Stimulated activated CD8-positive, alpha-beta memory T cell treated with anti-CD3 and anti-CD28 coated beads, Interleukin-4, amount 100 ng/mL, for 24 hours (primary cell): ENCODE results near the gene TP53INP2.
"Not testable (repeated sequence)": the region's sequence is repeated elsewhere in the genome, so short reads cannot be mapped to it uniquely, and the experiment has no call there.

Source experiments
- DNase-seq: peaks from one replicate; pipeline ENCODE4 v3.0.0-alpha.2; 2020; ENCODE audit warnings: low read depth

TP53INP2 gene

DNA sequence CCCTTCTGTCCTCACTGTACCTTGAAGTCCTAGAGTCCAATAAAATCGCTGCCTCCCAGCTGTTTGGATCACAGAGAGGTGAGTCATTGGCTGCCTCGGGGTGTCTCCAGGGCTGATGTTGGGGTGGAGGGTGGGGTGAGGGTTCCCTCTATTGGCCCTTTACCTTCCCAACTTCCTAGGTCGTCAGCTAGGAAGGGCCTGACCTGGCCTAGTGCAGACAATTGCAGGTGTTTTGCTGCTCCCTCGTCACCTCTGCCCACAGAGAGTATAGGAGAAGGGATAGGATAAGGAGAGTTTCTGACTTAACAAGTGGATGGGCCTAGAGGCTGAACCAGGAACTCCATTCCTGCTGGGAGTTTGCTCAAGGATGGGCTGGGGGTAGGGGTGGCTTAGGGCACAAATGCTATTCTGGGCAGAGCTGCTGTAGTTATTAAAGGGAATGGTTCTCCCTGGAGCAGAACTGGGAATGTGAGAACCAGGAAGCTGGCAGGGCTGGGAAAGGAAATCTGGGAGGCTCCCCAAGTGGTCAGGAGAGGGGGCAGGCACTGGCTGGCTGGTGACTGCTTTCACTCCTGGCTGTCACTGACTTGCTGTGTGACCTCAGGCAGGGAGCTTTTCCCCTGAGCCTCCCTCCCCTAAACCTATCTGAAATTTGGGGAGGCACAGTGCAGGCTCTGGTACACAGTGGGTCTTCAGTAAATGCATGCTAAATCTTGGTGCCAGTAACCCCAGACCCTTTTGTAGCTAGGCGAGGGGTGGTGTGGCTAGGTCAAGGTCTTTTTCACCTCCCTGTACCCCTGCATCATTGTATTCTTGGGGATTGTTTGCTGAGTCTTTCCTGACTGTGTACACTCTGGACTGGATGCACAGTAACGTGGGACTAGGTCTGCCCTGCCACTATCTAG lies 1.5 kb downstream of the TP53INP2 start:
- no peak for DNase-seq

DNA sequence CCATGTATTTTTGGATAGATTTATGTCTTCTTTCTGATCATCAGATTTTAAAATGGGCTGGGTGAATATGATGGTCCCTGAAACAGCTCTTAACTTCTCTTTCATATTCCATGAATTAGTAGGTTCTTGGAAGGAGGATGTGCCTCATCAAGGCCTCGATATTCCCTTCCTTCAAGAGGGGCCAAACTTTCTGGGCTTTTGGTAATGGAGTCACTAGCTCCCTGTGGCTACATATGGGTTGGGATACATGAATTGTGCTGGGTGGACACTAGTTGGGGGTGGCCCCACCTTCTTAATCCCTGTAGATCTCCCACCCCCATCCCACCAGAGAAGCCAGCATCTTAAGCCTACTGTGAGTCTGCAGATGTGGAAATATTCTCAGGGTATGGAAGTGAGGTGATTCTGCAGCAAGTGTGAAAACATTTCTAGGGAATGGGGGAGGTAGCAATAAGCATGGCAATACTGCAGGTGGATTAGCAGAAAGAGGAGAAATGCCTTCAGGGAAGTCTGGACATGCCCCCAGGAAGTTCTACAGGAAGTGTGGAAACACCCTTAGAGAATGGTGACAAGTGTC lies 2.2 kb downstream of the TP53INP2 start:
- DNase-seq, result no peak

DNA sequence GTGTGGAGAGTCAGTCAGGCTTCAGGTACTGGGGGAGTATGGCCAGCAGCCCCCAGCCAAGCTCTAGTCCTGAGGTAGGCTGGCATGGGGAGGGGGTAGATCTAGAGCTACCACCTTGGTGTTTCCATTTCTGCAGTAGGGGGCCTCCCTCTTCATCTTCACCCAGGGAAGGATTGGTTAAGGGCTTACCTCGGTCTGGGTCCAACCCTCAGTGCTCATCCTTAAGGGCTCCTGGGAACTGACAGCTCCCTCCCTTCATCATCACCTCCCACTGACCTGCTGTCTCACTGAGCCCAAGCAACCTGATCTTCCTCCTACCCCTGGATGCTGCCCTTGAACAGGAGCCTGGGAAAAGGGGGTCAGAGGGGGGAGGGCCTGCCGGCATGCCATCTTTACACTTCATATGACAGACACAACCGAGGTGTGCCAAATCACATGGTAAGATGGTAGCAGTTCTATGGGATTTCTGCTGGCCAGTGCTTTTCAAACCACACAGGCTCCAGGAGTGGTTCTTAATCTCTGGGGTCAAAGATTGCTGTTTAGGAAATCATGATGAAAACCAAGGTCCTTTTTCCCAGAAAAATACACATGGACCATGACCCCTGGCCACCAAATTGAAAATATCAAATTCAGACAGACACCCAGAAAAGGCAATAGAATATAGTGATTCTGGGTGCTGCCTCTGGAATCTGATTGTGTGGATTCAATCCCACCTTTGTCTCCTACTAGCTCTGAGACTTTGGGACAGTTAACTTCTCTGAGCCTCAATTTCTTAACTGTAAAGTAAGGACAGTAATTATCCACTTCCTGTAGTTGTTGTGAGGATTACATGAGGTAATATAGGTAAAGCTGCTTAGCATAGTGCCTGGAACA lies 3.0 kb downstream of the TP53INP2 start:
- no peak for DNase-seq

DNA sequence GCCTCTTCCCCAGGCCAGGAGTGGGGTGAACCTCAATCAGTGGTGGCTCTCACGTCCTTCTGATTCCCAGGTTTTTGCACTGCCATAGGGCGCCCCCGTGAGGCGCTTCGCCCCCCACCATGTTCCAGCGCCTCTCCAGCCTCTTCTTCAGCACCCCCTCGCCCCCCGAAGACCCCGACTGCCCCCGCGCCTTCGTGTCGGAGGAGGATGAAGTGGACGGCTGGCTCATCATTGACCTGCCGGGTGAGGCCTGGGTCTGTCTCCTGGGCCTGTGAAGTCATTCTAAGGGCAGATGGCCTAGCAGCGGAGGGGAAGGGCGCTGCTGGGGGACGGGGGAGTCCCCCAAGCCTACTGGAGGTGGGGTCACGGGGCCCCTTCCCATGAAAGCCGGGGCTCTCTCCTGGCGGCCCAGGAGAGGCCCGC lies 4.5 kb downstream of the TP53INP2 start:
- peak; percentile 31 for DNase-seq

DNA sequence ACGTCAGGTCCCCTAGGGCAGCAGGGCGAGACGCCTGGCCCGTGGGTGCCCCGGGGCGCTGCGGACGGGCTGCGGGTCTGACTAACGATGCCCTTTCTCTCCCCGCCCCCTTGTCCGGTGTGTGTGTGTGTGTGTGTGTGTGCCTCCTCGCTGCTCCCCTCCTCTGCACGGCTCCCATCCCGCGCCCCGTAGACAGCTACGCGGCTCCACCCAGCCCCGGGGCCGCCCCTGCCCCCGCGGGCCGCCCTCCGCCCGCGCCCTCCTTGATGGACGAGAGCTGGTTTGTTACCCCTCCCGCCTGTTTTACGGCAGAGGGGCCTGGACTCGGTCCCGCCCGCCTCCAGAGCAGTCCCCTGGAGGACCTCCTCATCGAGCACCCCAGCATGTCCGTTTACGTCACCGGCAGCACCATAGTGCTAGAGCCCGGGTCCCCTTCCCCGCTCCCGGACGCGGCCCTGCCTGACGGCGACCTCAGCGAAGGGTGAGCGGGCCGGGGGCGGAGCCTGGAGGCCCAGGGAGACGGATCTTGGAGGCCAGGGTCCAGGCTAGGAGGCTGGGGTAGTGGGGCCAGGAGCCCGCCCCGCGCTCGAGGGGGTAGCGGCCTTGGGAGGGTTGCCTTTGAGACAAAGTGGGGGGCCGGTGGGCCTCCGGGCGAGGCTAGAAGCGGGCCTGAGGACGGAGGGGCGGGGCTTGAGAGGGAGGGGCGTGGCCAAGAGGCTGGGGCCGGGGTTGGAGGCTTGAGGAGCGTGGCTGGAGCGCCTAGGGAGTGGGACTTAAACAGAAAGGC lies 5.1 kb downstream of the TP53INP2 start:
- DNase-seq, result peak; percentile 71

DNA sequence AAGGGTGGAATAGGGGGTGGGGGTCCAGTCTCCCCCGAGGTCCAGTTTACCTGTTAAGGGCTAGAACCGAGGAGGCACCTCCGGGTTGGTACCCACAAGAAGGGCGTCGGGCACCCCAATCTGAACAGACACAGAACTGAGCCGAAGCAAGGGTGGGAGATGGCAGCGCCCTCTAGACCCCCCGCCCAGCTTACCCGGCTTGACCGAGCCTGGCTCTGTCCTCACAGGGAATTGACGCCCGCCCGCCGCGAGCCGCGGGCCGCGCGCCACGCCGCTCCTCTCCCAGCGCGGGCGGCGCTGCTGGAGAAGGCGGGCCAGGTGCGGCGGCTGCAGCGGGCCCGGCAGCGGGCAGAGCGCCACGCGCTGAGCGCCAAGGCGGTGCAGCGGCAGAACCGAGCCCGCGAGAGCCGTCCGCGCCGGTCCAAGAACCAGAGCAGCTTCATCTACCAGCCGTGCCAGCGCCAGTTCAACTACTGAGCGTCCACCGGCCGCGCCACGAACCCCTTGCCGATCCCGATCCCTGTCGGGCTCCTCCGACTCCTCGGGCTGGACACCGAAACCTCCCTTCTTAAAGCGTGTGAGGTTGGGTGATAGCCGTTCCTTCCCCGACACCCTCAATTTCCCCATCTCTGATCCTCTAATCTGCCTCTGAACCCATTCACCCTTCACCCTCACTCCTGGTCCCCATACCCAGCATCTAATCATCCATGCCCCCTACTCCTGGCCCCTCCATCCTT lies 5.9 kb downstream of the TP53INP2 start:
- peak; percentile 37 for DNase-seq

DNA sequence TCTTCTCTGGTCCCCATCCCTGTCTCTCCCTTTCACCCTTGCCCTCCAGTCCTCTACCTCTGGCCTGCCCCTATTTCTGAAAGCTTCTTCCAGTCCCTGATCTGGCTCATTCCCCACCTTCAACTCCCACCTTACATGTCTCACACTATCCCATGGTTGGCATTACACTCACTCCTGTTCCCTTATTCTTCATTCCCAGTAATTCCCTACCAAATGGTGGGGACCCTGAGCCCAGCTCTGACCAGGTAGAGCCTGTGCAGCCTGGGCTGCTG lies 6.4 kb downstream of the TP53INP2 start:
- DNase-seq, result no peak

DNA sequence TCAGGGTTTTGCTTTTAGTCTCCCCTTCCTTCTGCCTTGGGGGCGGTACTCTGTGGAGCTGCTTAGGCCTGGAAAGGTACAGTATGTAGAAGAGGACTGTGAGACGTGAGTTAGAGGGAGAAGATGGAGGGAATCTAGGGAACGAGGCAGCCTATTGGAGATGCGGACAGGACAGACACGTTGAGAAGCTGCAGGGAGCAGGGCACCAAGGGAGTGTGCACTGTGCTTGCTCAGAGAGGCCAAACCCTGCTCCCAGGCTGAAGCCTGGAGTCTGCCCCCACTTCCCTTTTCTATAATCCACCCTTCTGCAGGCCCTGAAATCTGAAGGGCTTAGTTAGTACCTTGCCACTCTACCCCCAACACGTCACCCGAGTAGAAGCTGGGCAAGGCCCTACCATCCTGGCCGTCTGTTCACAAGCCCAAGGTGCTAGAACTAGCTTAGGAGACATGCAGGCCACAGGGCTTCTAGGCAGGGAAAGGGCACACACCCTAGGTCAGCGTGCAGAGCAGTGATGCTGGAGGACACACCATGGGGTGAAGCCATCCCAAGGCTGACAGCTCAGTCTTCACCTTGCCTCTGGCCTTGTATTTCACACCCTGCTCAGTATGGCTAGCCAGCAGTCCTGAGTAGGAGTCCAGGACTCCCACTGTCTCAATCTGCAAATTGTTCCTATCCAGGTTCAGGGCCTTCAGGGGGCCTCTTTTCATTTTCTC lies 6.9 kb downstream of the TP53INP2 start:
- no peak for DNase-seq

DNA sequence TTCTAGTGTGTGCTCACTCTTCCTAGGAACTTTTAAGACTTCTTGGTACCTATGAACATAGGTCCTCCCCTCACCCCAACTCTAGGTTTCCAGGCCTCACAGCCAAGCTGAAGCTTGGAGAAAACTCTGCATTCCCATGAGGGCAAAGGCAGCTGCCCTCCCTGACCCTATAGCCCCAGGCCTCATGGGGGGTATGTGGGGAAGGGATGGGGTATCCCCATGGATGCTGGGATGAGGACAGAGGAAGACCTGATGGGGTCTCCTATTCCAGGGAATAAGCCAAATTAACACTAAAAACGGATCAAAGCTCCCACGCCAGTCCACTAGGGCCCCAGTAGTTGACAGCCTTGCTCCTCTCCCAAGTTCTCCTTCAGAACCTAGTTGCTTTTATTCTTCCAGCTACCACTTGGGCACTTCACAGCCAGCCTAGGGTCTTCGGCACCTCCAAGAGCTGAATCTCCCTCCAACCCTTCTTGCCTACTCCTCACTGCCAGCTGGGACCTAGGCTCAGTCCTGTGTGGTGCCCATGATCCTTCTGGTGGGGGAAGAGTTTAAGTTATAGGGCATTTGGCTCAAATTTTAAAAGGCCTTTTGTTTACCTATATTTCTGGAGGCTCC lies 7.8 kb downstream of the TP53INP2 start:
- no peak for DNase-seq

DNA sequence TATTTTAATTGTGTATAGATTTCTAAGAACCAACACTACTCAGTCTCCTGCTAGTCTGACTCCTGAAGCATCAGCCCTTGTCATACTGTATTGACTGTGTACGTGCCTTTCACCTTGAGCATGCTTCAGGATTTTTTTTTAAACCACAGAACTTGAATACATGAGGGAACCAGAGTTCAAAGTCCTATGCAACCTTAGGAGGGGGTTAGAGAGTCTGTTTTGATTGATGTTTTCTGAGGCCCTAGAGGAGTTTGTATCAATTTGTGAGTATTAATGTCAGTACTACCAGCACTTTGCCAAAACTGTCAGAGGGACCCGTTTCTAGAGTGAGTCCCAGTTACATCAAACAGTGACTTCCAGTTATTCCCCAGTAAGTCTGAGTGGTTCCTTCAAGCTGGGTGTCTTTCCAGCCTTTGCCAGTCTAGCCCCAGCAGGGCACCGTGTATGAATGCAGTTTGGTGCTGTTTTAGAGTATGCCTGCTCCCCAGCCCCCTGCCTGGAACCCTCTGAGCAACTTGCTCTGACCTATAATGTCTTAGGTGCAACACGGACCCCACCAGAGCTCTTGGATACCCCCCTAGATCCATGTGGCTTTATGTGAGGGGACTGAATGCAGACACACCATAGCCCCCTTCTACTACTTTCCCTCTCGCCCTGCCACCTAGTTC lies 8.5 kb downstream of the TP53INP2 start:
- no peak for DNase-seq

DNA sequence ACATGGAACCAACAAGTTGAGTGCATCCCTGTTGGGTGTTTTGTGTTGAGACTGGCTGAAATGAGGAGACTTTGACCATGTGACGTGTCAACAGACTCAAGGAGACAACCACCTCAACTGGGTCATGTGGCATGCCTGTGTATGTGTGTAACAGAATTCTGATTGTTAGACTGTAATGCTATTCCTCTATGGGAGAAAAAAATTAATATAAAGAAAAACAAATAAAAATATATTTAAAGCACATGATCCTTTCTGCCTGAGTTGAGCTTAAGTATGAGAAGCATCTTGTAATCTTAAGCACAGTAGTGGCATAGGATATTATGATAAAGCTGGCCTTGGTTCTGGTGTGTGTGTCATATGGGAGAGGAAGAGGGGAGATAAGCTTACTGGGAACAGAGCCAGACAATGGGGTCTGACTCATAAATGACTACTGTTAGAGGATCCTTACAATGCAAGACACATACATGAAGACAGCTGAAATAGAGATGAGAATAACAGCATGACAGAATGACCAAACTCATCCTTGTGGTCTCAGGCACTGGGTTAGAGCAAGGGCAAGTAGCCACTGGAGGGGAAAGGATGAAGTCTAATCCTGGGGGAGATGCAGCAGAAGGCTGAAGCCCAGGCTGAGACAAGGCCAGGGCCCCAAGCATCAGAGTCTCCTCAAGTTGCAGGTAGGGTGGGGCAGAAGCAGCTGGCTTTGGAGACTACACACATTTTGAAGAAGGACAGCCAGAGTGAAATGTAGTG lies 9.2 kb downstream of the TP53INP2 start:
- no peak for DNase-seq

DNA sequence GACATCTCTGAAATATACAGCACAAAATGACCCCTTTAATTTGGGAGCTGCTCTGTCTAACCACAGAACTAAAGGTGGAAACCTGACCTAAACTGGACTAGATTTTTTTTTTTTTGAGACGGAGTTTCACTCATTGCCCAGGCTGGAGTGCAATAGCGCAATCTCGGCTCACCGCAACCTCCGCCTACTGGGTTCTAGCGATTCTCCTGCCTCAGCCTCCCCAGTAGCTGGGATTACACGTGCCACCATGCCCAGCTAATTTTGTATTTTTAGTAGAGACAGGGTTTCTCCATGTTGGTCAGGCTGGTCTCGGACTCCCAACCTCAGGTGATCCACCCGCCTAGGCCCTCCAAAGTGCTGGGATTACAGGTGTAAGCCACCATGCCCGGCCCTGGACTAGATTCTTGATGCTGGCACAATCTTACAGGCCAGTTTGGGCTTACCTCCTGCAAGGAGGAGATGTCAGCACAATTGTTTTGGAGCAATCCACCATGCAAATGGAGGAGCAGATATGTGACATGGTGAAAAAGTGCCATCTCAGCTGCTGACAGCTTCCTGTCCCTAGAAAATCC lies 9.9 kb downstream of the TP53INP2 start:
- DNase-seq, result not testable (repeated sequence)

DNA sequence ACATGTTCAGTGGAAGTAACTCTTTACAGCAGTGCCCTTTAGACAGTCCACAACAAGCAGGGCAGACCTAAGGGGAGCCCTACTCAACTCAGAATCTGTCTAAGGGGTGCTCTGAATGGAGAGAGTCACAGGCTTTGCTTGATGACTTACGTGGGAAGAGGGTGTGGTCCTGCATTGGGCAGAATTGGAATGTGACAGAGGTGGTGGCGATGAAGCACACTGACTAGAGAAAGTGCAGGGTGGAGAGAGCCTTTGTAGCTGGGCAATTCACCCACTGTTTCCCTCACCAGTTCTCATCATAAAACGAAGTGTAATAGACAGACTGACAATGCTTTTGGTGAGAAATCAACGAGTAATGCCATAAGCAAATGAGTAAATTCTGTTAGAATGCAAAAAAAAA lies 11.2 kb downstream of the TP53INP2 start:
- no peak for DNase-seq

DNA sequence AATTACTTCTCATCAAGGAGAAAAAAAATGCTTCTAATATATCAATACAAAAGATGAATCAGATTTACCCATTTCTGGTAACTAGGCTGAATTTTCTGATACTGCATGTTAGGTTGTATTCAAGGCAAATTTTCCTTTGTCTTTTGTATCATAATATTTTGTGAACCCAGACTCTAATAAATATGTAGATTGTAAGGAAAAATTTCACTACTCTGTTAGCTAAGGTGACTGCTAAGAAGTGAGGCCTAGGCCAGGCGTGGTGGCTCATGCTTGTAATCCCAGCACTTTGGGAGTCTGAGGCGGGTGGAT lies 12.7 kb downstream of the TP53INP2 start:
- DNase-seq, result no peak

DNA sequence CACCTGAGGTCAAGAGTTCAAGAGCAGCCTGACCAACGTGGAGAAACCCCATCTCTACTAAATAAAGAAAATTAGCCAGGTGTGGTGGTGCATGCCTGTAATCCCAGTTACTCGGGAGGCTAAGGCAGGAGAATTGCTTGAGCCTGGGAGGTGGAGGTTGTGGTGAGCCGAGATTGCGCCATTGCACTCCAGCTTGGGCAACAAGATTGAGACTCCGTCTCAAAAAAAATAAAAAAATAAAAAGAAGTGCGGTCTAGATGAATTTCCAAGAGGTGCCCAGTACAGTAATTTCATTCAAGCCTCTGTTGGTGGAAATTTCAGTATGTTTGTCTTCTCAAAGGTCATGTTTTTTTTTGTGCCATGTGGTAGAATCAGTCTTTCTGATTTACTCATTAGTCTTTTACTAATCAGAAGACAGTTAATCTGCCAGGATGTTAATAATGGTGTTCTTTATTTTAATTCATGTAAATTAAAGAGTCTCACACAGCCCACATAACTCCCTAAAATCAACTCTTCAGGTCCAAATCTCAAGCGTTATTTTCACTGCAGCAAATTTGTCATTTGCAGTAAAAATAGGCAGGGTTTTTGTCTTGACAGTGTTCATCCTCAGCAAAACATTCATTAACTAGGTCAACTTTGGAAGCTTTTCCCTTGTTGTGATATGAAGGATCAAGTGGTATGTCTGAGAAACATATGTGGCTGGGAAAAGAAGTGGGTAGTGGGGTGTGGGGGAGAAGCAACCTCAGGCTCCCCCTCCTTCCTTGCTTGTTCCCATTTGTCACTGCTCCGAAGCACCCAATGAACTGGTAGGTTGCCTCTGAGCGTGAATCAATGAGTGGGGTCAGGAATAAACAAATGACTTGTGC lies 13.3 kb downstream of the TP53INP2 start:
- no peak for DNase-seq

DNA sequence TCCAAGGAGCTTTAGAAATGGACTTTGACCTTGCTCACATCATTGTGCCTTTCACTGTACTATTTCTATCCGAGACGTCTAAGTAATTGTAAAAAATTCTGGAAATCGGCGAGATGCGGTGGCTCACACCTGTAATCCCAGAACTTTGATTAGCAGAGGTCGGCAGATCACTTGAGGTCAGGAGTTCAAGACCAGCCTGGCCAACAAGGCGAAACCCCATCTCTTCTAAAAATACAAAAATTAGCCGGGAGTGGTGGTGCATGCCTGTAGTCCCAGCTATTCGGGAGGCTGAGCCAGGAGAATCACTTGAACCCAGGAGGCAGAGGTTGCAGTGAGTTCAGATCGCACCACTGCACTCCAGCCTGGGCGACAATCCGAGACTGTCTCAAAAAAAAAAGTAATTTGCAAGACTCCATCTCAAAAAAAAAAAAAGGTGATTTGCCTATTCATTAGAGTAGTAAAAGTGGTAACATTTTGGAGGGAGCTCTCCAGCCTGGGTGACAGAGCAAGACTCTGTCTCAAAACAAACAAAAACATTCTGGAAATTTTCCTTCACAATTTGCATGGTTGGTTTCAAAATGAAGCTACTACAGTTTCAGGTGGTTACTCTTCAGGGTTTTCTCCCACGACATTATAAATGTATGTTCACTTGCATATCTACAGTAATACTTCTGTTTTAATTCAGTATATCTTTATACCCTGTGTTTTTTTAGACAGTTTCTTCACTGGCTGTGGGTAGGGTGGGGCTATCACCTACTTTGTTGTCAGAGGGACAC lies 15.3 kb downstream of the TP53INP2 start:
- DNase-seq, result not testable (repeated sequence)

DNA sequence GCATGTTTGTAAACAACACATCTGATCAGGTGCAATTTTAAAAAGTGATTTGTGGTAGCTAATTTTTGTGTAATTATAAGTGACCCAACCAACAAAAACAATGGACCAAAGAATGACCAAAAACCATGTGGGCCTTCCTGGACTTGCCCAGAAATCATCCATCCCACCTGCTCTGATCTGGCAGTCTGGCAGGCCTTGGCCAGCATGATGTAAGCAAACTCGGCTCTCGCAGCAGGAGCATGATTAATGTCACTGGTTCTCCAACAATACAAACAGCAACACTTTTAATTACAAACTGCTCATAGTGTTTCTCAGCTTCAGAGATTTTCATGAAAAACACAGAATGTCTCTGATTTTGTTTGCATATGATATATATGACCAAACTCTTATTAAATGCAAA lies 16.1 kb downstream of the TP53INP2 start:
- DNase-seq, result no peak
